ENCODE data around the gene TENM4. TPM values are rescaled to one million over a fixed set of nuclear protein-coding genes. Genes with fewer than 3 reads are reported as not detected.

TENM4 gene
- total RNA-seq, 2 donors from 2014 or later, result 2.6 to 6.8 TPM

DNA sequence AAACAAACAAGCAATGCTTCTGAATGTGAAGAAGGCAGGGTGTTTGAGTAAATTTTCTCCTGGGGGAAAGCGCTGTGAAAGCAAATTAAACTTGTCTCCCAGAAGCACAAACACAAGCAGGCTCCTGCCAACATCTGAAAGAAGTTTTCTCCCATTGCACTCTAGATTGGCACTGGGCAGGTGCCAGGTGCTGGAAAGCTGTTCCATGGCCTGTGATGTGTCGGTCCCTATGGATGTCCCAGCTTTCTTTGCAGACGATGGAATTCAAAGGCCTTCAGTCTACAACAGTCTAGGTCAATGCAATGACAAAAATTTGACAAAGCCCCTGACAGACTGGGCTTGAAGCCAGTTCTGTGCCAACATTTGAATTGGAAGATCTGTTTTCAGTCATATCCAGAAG, 620.1 kb downstream of the TENM4 start:
- intact Hi-C loops (cut with DNase I), result no loop called here
- H3K36me3 ChIP-seq, result no peaks in the 10 kb centered on the region
- no peaks in the 10 kb centered on the region for H3K9me3 ChIP-seq
- no peak for DNase-seq (ENCODE audit: low spot score)
- 70% methylated on average over 3 of the region's 3 CpGs for WGBS
- no peaks in the 10 kb centered on the region for H3K4me1 ChIP-seq (replicated peaks)
- H3K4me3 ChIP-seq, result no peak overlapping the region
- no peaks in the 10 kb centered on the region for H3K27me3 ChIP-seq (replicated peaks; ENCODE audit: insufficient read depth)
- TF ChIP-seq CTCF (IDR thresholded peaks at IDR 0.05) (no peak), POLR2A (IDR thresholded peaks at IDR 0.05) (no peak), POLR2AphosphoS5 (IDR thresholded peaks at IDR 0.05) (no peak)
- no peak overlapping the region for H3K27ac ChIP-seq

DNA sequence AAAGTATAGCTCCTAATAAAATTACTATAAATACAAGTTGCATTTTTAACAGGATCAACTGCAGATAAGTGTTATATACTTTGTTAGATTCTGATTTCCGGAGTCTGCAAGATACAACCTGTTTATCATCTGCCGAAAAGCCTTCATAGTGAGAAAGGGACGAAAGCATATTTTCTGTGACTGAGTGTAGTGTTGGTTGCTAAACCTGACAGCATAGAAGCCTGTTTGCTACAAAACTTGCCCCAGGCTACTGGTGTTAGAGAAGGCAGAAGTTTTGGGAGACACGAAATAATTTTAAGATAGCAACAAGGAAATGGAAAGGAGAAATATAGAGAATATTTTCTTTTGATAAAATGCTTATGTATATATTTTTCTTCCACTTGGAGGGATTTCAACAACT, 622.6 kb downstream of the TENM4 start:
- H3K9me3 ChIP-seq, result no peaks in the 10 kb centered on the region
- no peak for TF ChIP-seq POLR2A (IDR thresholded peaks at IDR 0.05)
- TF ChIP-seq POLR2AphosphoS5 (IDR thresholded peaks at IDR 0.05), result no peak
- no peak for TF ChIP-seq CTCF (IDR thresholded peaks at IDR 0.05)
- no peak overlapping the region for H3K27ac ChIP-seq
- no peak for DNase-seq (ENCODE audit: low spot score)
- H3K4me1 ChIP-seq (replicated peaks), result no peaks in the 10 kb centered on the region
- intact Hi-C loops (cut with DNase I), result no loop called here
- 60% methylated on average over 4 of the region's 4 CpGs for WGBS
- no peaks in the 10 kb centered on the region for H3K36me3 ChIP-seq
- H3K27me3 ChIP-seq (replicated peaks; ENCODE audit: insufficient read depth), result no peaks in the 10 kb centered on the region
- H3K4me3 ChIP-seq, result no peak overlapping the region

GRCh38 chr11:78815831-78816230, 625.0 kb downstream of the TENM4 start:
- no peak overlapping the region for H3K27ac ChIP-seq
- intact Hi-C loops (cut with DNase I), result no loop called here
- 98% methylated on average over 6 of the region's 6 CpGs for WGBS
- DNase-seq (ENCODE audit: low spot score), result no peak
- no peaks in the 10 kb centered on the region for H3K9me3 ChIP-seq
- H3K4me1 ChIP-seq (replicated peaks), result no peaks in the 10 kb centered on the region
- no peaks in the 10 kb centered on the region for H3K36me3 ChIP-seq
- TF ChIP-seq CTCF (IDR thresholded peaks at IDR 0.05) (no peak), POLR2A (IDR thresholded peaks at IDR 0.05) (no peak), POLR2AphosphoS5 (IDR thresholded peaks at IDR 0.05) (no peak)
- no peaks in the 10 kb centered on the region for H3K27me3 ChIP-seq (replicated peaks; ENCODE audit: insufficient read depth)
- H3K4me3 ChIP-seq, result no peak overlapping the region

DNA sequence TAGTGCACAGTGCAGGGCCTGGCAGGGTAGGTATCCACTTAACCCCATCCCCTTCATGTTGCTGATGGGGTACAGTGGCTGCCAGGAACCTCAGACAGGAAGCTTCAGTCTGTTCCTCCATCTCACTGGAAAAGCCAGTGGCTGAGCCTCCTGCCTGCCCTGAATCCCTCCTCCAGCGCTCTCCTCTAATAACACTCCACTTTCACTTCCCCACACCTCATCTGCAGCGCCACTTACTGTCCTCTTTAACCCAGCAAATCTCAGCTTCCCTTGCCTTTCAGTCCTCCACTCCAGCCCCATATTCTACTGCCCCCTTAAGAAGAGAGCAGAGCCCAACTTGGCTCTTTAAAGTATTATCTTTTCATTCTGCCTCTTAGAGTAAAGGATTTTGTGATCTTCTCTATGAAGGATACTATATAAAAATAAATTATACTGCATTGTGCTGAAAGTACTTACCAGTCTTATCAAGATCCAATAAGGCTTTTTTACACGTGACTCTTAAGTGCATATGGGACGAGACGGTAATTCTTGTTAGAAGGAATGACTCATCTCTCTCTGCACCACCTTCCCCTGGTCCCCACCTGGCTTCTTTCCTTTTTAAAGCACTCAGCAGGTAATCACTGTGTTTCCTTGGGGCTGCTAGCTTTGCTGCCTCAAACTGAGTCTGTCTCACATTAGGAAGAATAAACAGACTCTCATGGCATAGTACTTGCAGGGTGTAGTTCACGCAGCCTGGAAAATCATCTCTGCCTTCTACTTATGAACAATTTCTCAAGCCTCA, 628.1 kb downstream of the TENM4 start:
- Histone ChIP-seq H3K36me3 (no peaks in the 10 kb centered on the region), H3K4me1 (replicated peaks) (peaks cover 9% of the 10 kb centered on the region), H3K27me3 (replicated peaks; ENCODE audit: insufficient read depth) (no peaks in the 10 kb centered on the region), H3K4me3 (no peak overlapping the region), H3K27ac (no peak overlapping the region), H3K9me3 (no peaks in the 10 kb centered on the region)
- 85% methylated on average over 6 of the region's 6 CpGs for WGBS
- intact Hi-C loops (cut with DNase I), result no loop called here
- DNase-seq (ENCODE audit: low spot score), result no peak
- TF ChIP-seq POLR2A (IDR thresholded peaks at IDR 0.05) (no peak), CTCF (IDR thresholded peaks at IDR 0.05) (no peak), POLR2AphosphoS5 (IDR thresholded peaks at IDR 0.05) (no peak)

DNA sequence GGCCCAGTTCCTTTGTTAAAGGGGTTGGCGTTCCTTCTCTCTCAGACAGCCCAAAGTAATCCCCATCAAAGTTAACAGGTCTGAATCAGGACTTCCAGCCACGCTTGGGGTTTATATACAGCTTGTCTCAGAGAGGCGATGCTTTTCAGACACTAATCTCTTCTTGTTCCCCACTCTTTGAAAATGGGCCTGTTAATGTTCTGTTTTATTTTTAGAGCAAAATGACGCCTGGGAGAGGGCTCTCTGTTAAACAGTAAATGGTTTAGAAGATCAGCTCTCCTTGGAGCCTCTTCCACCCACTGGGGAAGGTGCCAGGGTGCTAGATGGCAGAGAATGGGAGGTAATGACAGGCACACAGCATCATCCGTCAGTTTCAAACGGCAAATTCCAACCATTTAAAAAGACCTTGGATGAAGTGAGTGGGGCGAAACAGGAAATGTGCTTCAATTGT, 630.2 kb downstream of the TENM4 start:
- intact Hi-C loops (cut with DNase I), result no loop called here
- Histone ChIP-seq H3K4me3 (no peak overlapping the region), H3K36me3 (no peaks in the 10 kb centered on the region), H3K27ac (peak overlapping the region in 1 of 2 donors; percentile 3), H3K27me3 (replicated peaks; ENCODE audit: insufficient read depth) (no peaks in the 10 kb centered on the region), H3K9me3 (no peaks in the 10 kb centered on the region), H3K4me1 (replicated peaks) (peaks cover 9% of the 10 kb centered on the region)
- DNase-seq (ENCODE audit: low spot score), result no peak
- TF ChIP-seq POLR2A (IDR thresholded peaks at IDR 0.05) (no peak), POLR2AphosphoS5 (IDR thresholded peaks at IDR 0.05) (no peak), CTCF (IDR thresholded peaks at IDR 0.05) (no peak)
- 47% methylated on average over 7 of the region's 7 CpGs for WGBS
